ENCODE results near the gene STK38L.

The STK38L gene

GRCh38 chr12:27276275-27276674 lies 32.2 kb downstream of the STK38L start:
- DNase-seq (ENCODE audit: low read depth): no peak

- DNase-seq (ENCODE audit: low read depth): no peak
Observed at GRCh38 chr12:27277846-27278260, 33.8 kb downstream of the STK38L start.

- DNase-seq (ENCODE audit: low read depth): no peak
Observed at GRCh38 chr12:27279826-27280225, 35.7 kb downstream of the STK38L start.

GRCh38 chr12:27280412-27280811 lies 36.3 kb downstream of the STK38L start:
- no peak for DNase-seq (ENCODE audit: low read depth)

- DNase-seq (ENCODE audit: low read depth): no peak
Observed at GRCh38 chr12:27282754-27283153, 38.7 kb downstream of the STK38L start.

GRCh38 chr12:27284021-27284420 lies 39.9 kb downstream of the STK38L start:
- no peak for DNase-seq (ENCODE audit: low read depth)

GRCh38 chr12:27284751-27285150 lies 40.7 kb downstream of the STK38L start:
- DNase-seq (ENCODE audit: low read depth): no peak

- DNase-seq (ENCODE audit: low read depth): no peak
Observed at GRCh38 chr12:27285403-27285802, 41.3 kb downstream of the STK38L start.

- DNase-seq (ENCODE audit: low read depth): no peak
Observed at GRCh38 chr12:27289414-27289813, 45.3 kb downstream of the STK38L start.

- no peak for DNase-seq (ENCODE audit: low read depth)
Observed at GRCh38 chr12:27290501-27291168, 46.5 kb downstream of the STK38L start.

- DNase-seq (ENCODE audit: low read depth): no peak
Observed at GRCh38 chr12:27291862-27292261, 47.8 kb downstream of the STK38L start.

GRCh38 chr12:27292718-27293117 lies 48.6 kb downstream of the STK38L start:
- DNase-seq (ENCODE audit: low read depth): no peak

- DNase-seq (ENCODE audit: low read depth): no peak
Observed at GRCh38 chr12:27293463-27293862, 49.4 kb downstream of the STK38L start.

- no peak for DNase-seq (ENCODE audit: low read depth)
Observed at GRCh38 chr12:27296674-27297073, 52.6 kb downstream of the STK38L start.

- DNase-seq (ENCODE audit: low read depth): no peak
Observed at GRCh38 chr12:27297566-27297965, 53.5 kb downstream of the STK38L start.

GRCh38 chr12:27299102-27299501 lies 55.0 kb downstream of the STK38L start:
- DNase-seq (ENCODE audit: low read depth): no peak

- no peak for DNase-seq (ENCODE audit: low read depth)
Observed at GRCh38 chr12:27300226-27300625, 56.1 kb downstream of the STK38L start.

- DNase-seq (ENCODE audit: low read depth): no peak
Observed at GRCh38 chr12:27303139-27304111, 59.3 kb downstream of the STK38L start.

GRCh38 chr12:27304856-27305255 lies 60.8 kb downstream of the STK38L start:
- no peak for DNase-seq (ENCODE audit: low read depth)

GRCh38 chr12:27305673-27306456 lies 61.8 kb downstream of the STK38L start:
- no peak for DNase-seq (ENCODE audit: low read depth)

GRCh38 chr12:27309293-27309994 lies 65.4 kb downstream of the STK38L start:
- no peak for DNase-seq (ENCODE audit: low read depth)

GRCh38 chr12:27309995-27310315 lies 65.9 kb downstream of the STK38L start:
- DNase-seq (ENCODE audit: low read depth): no peak

Data from stimulated activated CD8-positive, alpha-beta memory T cell treated with anti-CD3 and anti-CD28 coated beads, Interleukin-4, amount 100 ng/mL, for 24 hours (primary cell).